ENCODE measurements around the gene PCCA. TPM values are rescaled to one million over a fixed set of nuclear protein-coding genes. Genes with fewer than 3 reads are reported as not detected.

The PCCA gene
- total and polyA plus RNA-seq, 2 donors (not counting 1 experiment from before 2014, with no cell fraction given), result 11.2 to 73.0 TPM

- peaks cover 9% of the 10 kb centered on the region for H3K4me1 ChIP-seq (ENCODE audit: control insufficient read depth, extremely low read depth, insufficient read depth, low read length)
- H2AFZ ChIP-seq (ENCODE audit: low read length), result no peak overlapping the region
- no peak for DNase-seq (ENCODE audit: low read depth in 2 of 2)
- H3K9me3 ChIP-seq (ENCODE audit: control insufficient read depth, insufficient read depth, low read depth, low read length), result no peaks in the 10 kb centered on the region
- no peak overlapping the region for H3K9ac ChIP-seq (ENCODE audit: insufficient read depth, low read length)
- no peak overlapping the region for H3K4me3 ChIP-seq (replicated peaks in 1 of 4; ENCODE audit: control extremely low read depth in 1 of 4, insufficient read depth in 1 of 4, low read depth in 3 of 4, low read length in 4 of 4)
- no peaks in the 10 kb centered on the region for H3K79me2 ChIP-seq (ENCODE audit: control insufficient read depth, insufficient read depth, low read length)
- no peak overlapping the region for H3K27ac ChIP-seq (ENCODE audit: insufficient read depth, low read length)
- H3K4me2 ChIP-seq (ENCODE audit: extremely low read depth, insufficient read depth, low read length), result no peak overlapping the region
- no peak for TF ChIP-seq CTCF (conservative IDR thresholded peaks at IDR 0.05 in 1 of 2, IDR thresholded peaks at IDR 0.05 in 1 of 2; ENCODE audit: low read depth in 1 of 2, low read length in 2 of 2)
- TF ChIP-seq EZH2 (IDR thresholded peaks at IDR 0.05; ENCODE audit: low read length, missing control alignments), result no peak
- no peaks in the 10 kb centered on the region for H4K20me1 ChIP-seq (ENCODE audit: control insufficient read depth, extremely low read depth, insufficient read depth, low read length)
- no peaks in the 10 kb centered on the region for H3K27me3 ChIP-seq (ENCODE audit: control insufficient read depth, insufficient read depth, low read length)
- H3K36me3 ChIP-seq (ENCODE audit: control insufficient read depth, insufficient read depth, low read length), result no peaks in the 10 kb centered on the region
Measured at GRCh38 chr13:100208002-100208401, 119.1 kb downstream of the PCCA start.

- Histone ChIP-seq H3K79me2 (ENCODE audit: control insufficient read depth, insufficient read depth, low read length) (no peaks in the 10 kb centered on the region), H3K9ac (ENCODE audit: insufficient read depth, low read length) (no peak overlapping the region), H3K4me3 (replicated peaks in 1 of 4; ENCODE audit: control extremely low read depth in 1 of 4, insufficient read depth in 1 of 4, low read depth in 3 of 4, low read length in 4 of 4) (no peak overlapping the region), H4K20me1 (ENCODE audit: control insufficient read depth, extremely low read depth, insufficient read depth, low read length) (no peaks in the 10 kb centered on the region), H2AFZ (ENCODE audit: low read length) (no peak overlapping the region), H3K36me3 (ENCODE audit: control insufficient read depth, insufficient read depth, low read length) (no peaks in the 10 kb centered on the region), H3K9me3 (ENCODE audit: control insufficient read depth, insufficient read depth, low read depth, low read length) (no peaks in the 10 kb centered on the region), H3K4me1 (ENCODE audit: control insufficient read depth, extremely low read depth, insufficient read depth, low read length) (peaks cover 9% of the 10 kb centered on the region), H3K27ac (ENCODE audit: insufficient read depth, low read length) (no peak overlapping the region), H3K4me2 (ENCODE audit: extremely low read depth, insufficient read depth, low read length) (no peak overlapping the region), H3K27me3 (ENCODE audit: control insufficient read depth, insufficient read depth, low read length) (no peaks in the 10 kb centered on the region)
- DNase-seq (ENCODE audit: low read depth in 2 of 2), result no peak
- TF ChIP-seq CTCF (conservative IDR thresholded peaks at IDR 0.05 in 1 of 2, IDR thresholded peaks at IDR 0.05 in 1 of 2; ENCODE audit: low read depth in 1 of 2, low read length in 2 of 2) (no peak), EZH2 (IDR thresholded peaks at IDR 0.05; ENCODE audit: low read length, missing control alignments) (no peak)
Measured at GRCh38 chr13:100208626-100209025, 119.7 kb downstream of the PCCA start.

GRCh38 chr13:100209857-100210825 is 121.2 kb downstream of the PCCA start:
- no peak for TF ChIP-seq CTCF (conservative IDR thresholded peaks at IDR 0.05 in 1 of 2, IDR thresholded peaks at IDR 0.05 in 1 of 2; ENCODE audit: low read depth in 1 of 2, low read length in 2 of 2)
- no peak for TF ChIP-seq EZH2 (IDR thresholded peaks at IDR 0.05; ENCODE audit: low read length, missing control alignments)

More at GRCh38 chr13:100209857-100210825, 121.2 kb downstream of the PCCA start:
- Histone ChIP-seq H3K4me2 (ENCODE audit: extremely low read depth, insufficient read depth, low read length) (no peak overlapping the region), H4K20me1 (ENCODE audit: control insufficient read depth, extremely low read depth, insufficient read depth, low read length) (no peaks in the 10 kb centered on the region), H3K4me1 (ENCODE audit: control insufficient read depth, extremely low read depth, insufficient read depth, low read length) (peaks cover 9% of the 10 kb centered on the region), H3K27me3 (ENCODE audit: control insufficient read depth, insufficient read depth, low read length) (no peaks in the 10 kb centered on the region), H3K9ac (ENCODE audit: insufficient read depth, low read length) (no peak overlapping the region), H3K36me3 (ENCODE audit: control insufficient read depth, insufficient read depth, low read length) (no peaks in the 10 kb centered on the region), H3K9me3 (ENCODE audit: control insufficient read depth, insufficient read depth, low read depth, low read length) (no peaks in the 10 kb centered on the region), H3K4me3 (replicated peaks in 1 of 4; ENCODE audit: control extremely low read depth in 1 of 4, insufficient read depth in 1 of 4, low read depth in 3 of 4, low read length in 4 of 4) (no peak overlapping the region), H2AFZ (ENCODE audit: low read length) (no peak overlapping the region), H3K27ac (ENCODE audit: insufficient read depth, low read length) (no peak overlapping the region), H3K79me2 (ENCODE audit: control insufficient read depth, insufficient read depth, low read length) (no peaks in the 10 kb centered on the region)
- peak; percentile 75 to 87 for DNase-seq (ENCODE audit: low read depth in 2 of 2)
